H1 (cell line): ENCODE data around the gene PCDHGA1. TPM values are rescaled to one million over a fixed set of nuclear protein-coding genes. Genes with fewer than 3 reads are reported as not detected.
A peak's percentile ranks its signal among the peaks of the same experiment; 100 is the strongest.

Experiments
- polyA plus RNA-seq, 7 experiments: library from polyadenylated mRNA; depleted of rRNA in 3 of 7; stranded (reverse) in 5 of 7; unstranded in 2 of 7; fragments of >200 nt in 5 of 7; fragments of 200-250 nt in 2 of 7; gene quantifications; 1 replicate in 5 of 7; 2 replicates in 1 of 7; 4 replicates in 1 of 7; pipeline versions ENCODE4 v1.2.1 to v1.2.3, GENCODE V29; 2011 to 2013; ENCODE audit warnings: missing spikeins in 2 of 7, mixed read lengths in 2 of 7
- total RNA-seq: library from RNA; stranded (reverse); fragmentation: NEBNext Ultra II Directional; extraction: Animal tissue kit (Norgen Biotek cat#: 25700); gene quantifications from 2 replicates; pipeline ENCODE4 v1.2.1, GENCODE V29; 2021
- TF ChIP-seq, protein P1 (sequence below): IDR thresholded peaks from 2 replicates; pipeline ENCODE4 v1.6.1; 2012; ENCODE audit warnings: inconsistent platforms

PCDHGA1 gene
- total and polyA plus RNA-seq, 2 of the 8 experiments (the other 6 are each of a cell fraction or from before 2014, with no cell fraction given) = 0.57 to 0.89 TPM

- TF ChIP-seq, protein P1, sequence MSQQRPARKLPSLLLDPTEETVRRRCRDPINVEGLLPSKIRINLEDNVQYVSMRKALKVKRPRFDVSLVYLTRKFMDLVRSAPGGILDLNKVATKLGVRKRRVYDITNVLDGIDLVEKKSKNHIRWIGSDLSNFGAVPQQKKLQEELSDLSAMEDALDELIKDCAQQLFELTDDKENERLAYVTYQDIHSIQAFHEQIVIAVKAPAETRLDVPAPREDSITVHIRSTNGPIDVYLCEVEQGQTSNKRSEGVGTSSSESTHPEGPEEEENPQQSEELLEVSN = peak; percentile 14; the same call in 1 of the 2 replicates
- TF ChIP-seq, all 59 proteins: peak for 3
These were observed 97.6 kb downstream of the PCDHGA1 start (continued) for GRCh38 chr5:141427783-141428426.
